ENCODE results near the gene STARD13.
"Not testable (repeated sequence)": the region's sequence is repeated elsewhere in the genome, so short reads cannot be mapped to it uniquely, and the experiment has no call there.

The STARD13 gene

DNA sequence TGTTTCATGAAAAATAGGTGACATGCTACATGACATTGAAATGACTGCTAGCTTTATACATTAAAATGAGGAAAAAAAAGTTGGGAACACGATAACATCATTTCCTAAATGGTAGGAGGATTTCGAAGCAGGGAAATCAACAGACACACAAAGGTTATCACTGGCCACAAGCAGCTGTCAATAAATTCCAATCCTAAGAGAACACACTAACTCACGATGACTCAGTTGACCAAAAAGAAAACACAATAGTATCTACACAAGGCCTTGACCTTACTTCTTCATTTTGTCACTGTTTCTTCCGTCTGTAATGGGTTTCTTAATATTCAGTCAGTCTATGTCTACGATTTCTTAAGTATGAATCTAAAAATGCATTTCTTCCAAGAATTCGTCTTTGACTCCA, 36.5 kb downstream of the STARD13 start:
- DNase-seq = no peak

DNA sequence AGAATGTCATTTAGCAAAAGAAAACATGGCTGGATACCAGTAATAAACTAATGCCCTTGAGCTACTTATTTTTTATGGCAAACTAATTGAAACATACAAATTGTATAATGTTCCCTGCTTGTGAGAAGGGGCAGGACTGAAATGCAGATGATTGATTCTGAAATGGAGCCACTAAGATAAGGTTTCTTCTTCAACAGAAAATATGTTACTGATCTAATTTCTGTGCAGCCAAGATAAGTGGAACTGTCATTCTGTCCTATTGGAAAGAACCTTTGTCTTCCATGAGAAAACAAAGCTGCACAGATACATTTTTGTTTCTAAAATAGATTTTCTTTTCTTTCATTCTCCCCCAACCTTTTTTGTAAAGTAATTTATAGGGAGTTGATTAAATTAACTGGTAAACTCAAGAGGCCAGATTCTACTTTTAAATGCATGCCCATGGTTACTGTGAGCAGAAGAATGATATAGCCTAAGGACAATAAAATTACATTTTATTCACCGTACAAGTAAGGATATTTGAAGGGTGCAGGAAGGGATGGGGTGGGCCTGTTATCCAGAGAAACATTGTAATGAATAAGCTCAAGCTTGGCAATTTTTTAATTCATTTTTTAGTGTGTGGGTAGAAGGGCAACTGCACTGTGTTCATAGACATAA, 39.9 kb downstream of the STARD13 start:
- no peak for DNase-seq

DNA sequence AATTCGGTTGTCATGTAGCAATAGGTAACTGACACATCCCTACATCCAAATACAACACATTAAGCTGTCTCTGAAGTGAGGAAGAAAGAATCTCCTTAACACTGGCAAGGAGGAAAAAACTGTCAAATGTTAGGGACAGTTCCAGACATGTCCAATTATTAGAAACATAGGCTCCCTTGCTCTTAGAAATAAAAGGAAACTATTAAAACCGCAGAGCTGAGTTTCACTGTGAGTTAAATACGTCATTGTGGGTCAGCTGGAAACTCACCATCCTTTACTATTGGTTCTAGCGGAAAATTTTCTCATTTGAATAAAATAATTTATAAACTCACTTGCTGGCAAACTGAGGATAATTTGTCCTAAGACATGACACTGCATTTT, 40.7 kb downstream of the STARD13 start:
- no peak for DNase-seq

DNA sequence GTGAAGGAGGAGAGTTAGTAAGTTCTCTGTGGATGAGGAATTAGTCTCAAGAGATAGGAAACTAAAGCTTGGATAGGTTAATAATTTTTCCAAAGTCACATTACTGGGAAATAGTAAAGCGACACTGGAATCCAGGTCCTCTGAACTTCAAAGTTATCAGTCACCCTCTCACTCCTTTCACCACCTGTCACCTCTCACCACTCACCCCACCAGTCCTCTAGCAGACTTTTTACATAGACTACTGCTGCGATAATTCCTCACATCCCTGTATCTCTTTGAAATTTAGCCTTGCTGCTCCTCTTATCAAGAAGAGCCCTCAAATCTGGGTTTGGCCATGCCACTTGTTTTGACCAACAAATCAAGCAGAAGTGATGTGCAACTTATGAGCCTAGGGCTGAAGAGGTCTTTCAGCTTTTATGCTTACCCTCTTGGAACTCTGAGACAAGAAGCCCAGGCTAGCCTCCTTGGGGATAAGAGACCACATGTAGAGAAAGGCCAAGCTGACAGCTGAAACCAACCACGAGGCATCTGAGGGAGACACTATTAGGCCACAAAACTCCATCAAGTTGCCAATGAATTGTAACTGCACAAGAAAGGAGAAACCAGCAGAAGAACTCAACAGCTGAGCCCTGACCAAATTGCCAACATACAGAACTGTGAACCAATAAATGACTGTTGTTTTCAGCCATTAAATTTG, 41.2 kb downstream of the STARD13 start:
- DNase-seq = no peak

DNA sequence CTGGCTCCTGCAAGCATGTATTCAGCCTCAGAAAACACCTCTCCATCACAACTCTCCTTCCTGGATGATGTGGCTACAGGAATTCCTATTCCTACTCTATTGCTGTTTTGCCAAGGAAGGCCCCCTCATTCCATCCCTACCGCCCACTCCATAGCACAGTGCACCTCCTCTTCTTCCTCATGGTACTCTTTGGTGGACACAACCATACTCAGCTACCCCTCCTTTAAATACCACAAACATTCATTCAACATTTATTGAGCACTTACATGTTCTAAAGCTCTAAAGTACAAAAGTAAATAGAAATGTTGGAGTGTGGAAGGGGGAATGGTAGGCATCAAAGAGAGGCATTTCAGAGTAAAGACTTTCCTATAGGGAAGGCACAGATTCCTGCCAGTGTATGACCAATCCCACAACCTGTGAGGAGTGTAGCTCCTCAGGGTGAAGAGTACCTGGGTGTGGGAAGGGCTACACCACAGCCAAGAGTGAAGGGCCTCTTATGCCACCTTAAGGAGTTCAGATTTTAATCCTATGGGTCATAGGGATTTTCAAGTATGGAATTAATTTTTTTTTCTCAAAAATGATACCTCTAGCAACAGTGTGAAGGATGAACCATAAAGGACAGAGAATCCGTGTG, 42.5 kb downstream of the STARD13 start:
- DNase-seq = no peak

DNA sequence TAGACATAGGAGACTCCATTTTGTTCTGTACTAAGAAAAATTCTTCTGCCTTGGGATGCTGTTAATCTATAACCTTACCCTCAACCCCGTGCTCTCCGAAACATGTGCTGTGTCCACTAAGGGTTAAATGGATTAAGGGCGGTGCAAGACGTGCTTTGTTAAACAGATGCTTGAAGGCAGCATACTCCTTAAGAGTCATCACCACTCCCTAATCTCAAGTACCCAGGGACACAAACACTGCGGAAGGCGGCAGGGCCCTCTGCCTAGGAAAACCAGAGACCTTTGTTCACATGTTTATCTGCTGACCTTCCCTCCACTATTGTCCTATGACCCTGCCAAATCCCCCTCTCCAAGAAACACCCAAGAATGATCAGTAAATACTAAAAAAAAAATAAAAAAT, 43.2 kb downstream of the STARD13 start:
- DNase-seq = not testable (repeated sequence)

DNA sequence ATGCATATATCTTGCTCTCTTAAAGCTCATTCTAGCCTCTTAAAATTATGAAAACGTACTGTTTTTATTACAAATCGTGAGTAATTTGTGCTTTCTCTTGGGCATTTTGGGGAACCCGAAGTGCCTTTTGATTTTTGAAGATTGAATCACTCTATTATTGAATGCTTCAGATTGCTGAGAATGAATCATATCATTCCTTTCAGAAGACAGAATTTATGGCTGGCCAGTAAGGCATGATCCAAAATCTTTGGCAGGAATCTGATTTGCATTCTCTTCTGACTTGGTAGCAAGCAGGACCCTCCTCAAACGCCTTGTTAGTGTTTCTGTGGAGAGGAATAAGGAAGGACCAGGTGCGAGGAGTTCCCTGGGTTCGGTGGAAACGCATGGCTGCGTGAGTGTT, 49.5 kb downstream of the STARD13 start:
- DNase-seq = no peak

DNA sequence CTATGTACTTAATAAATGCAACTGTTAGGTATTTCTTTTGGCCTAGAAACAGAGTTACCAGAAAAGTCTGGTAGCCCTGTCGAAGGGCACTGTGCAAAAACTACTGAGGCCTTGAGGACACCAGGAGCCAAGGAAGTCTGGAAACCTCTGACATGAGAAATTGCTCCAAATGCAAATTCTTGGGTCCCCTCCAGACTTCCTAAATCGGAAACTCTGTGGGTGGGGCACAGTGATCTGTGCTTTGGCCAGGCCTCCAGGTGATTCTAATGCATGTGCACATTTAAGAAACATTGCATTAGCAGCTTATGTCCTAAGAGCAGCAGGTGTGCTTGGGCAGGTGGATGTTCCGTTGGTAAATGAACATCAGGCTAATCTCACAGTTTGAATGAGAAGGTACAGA, 50.0 kb downstream of the STARD13 start:
- DNase-seq = no peak

DNA sequence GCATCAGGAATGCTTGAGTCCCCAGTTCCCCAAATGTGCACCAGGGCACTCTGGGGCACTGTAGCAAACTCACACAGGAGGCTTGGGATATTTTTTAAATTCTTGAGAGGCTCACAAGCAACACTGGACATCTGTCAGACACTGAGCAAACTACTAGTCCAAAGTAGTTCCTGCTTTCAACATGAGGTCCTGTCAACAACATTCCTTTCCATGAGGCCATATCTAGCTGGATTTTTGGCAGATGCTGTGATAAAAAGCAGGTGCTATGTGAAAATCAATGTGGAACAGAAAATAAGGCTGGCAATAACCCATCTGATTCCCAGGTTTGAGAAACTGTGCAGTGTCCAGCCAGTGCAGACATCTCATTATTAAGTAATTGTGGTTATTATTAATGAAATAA, 50.5 kb downstream of the STARD13 start:
- DNase-seq = no peak

DNA sequence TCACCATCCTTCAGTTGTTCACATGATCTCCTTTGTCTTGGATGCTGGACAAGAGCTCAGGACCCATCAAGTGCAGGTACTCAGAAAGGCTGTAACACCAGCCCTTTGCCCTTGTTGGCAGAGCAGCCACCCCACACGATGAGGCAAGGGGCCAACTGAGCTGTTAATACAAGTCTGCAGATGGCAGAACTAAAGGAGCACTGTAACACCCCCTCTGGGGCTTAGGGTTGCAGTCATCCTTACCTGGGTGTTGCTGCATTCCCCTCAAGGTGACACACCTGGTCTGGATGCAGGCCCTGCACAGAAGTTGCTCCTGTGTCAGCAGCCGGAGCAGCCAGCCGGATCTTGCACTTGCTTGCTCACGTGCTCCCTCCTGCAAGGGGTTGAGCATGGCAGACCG, 52.0 kb downstream of the STARD13 start:
- DNase-seq = no peak

DNA sequence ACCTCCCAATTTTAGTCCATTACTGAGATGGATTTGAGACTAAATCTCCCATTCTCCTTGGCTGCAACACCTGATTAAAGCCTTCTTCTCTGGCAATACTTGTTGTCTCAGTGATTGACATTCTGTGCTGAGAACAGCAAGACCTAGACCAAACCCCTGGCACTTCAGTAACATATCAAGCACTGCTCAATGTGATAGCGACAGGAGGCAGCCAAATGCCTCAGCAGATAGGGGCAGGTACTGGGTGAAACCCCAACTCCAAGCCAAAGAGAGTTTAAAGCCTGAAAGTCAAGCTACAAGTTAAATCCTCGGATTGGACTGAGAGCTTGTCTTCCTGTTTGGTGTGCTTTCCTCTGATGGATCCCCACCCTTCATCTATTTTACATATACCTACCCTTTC, 52.7 kb downstream of the STARD13 start:
- DNase-seq = no peak

DNA sequence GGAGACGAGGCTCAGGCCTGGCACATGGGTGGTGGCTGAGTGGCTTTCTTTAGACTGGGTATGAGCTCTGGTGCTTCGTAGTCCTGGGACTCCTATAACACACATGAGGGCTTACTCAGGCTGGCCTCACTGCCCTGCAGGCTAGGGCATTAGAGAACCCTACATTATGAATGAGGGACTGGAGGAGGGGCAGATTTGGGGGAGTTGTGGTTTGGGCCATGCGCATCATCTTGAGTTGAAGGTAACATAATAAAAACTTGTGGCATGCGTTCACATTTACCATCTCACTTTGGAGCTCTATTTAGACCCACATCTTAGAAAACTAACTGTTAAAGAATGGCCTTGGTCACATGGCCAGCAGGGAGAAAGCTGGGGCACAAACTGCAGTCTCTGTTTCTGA, 54.2 kb downstream of the STARD13 start:
- no peak for DNase-seq

DNA sequence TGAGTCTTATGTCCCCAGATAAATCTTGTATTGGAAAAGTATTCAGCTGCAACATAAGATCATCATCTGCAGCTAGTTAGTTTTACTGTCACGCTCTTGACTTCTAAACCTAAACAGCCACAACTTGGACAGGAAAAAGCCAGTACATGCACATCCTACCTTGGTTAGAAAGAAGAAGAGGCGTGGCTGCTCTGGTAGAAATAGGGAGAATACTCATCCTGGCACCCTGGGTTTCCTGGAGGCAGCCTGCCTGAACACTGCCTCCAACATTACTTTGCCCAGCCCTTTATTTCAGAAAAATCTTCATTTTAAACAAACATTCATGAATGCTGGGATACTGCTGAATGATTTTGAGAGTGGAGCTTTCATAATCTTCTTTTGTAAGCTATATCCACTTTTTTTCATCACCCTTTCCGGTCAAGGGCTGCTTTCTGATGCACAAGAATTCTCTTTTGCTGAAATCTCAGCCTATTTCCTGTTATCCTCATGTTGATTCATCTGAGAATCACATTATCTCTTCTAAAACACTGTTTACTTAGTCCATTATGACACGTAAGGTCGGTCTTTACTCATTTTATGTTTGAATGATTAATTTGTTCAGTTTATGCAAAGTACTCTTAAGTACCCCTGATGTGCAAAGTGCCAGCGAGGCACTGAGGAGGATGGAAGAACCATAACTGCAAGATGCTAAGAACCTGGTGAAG, 55.2 kb downstream of the STARD13 start:
- peak; percentile 38 for DNase-seq

DNA sequence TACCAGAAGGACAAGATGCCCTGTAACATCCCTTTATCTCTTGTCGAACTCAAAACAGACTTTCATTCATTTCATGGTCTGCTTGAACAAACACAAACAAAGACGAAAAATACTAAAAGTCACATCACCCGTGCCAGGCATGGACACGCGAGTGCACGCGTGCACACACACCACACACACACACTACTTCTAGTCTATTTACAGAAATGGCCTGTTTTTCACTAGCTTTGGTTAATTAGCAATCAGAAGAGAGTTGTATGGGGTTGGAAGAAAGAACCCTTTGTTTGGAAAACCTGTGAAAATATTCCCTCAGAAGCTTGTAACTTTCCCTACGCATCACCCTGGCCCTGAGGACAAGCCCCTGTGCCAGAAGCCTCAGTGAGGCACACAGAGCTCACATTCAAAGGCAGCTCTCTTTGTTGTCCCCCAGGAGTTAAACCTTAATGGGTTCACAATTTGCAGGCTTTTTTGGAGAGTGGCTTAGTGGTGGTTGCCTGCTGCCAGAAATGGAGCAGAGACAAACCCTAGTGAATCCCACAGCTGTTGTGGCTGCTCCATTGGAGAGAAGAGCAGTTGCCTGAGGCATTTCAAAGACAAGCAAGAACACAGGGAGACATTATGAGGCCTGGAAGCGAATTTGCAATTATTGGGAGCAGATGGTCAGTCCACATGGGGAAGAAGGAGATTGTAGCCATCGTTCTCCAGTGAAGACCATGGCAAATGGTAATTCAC, 55.9 kb downstream of the STARD13 start:
- DNase-seq = no peak

DNA sequence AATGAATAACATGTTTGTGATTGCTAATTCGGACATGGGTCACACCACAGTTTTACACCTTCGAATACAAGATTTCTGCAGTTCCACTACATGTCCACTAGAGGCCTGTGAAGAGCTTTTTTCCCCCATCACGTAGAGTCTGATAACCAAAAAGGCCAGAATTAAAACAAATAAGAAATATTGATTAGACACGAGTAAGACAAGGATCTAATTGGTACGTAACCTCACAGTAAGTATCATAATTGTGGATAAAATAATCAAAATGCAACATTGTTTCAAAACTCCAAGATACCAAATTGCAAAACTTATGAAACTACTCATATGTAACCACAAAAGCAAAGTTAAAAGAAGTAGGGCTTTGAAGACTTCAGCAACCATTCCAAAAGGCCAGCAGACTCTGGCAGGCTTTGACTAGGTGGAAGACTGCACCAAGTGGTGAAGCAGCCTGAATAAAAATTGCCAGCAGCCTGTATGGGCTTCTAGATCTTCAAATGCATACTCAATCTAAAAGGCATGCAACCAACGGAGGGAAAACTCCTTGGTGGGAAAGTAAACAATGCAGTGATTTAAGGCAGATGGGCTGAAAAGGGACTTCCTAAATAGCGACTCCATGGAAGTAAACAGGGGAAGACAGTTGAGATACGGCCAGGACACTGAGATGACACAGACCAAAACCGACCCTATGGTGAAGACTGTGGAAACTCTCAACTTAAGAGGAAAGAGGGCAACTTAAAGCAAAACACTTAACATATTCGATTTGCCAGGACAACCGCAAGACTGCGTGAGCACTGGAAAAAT, 56.7 kb downstream of the STARD13 start:
- peak; percentile 48 for DNase-seq

DNA sequence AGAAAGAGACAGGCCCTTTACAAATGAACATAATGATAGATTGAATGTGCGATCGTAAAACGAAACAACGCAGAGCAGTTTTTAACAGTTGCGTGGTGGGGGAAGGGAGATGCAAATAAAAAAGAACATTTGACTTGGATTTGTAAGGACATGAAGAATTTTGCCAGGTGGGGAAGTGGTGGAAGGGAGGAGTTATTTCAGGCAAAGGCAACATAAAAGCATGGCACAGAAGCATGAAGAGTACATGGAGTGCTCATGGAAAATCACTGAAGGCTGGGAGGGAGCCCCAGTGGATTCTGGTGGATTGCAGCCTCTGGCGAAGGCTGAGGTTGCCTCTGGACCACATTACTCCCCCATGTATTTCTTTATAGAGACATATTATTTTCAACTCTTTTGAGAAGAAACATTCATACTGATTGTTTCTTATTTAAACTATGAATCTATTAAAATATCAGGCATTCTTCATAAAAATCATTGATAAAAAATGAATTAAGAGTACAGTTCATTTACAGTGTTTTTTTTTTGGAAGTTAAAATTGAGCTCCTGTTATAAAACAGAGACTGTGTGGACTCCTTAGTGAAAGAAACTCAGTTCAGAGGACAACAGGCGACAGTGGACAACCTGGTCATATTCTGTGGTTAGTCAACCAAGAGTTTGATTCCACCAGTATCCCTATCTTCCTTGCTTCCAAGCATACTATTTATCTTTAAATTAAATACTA, 57.5 kb downstream of the STARD13 start:
- DNase-seq = no peak

DNA sequence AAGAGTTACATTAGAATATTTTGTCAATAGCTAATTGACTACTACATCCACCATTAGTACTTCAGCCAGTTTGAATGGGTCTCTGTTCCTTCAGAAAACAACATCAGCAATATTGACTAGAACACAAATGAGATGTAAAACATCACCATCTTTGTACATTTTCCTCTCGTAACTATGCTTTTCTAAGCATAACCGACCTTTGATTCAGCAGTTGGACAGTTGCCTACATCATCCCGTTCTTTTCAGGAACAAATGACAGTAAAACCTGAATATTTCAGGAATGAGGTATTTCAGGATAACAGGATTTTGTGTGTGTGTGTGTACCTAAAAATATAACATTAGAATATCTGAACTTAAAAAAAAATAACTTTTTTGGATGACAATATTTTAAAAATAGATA, 60.9 kb downstream of the STARD13 start:
- DNase-seq = no peak

DNA sequence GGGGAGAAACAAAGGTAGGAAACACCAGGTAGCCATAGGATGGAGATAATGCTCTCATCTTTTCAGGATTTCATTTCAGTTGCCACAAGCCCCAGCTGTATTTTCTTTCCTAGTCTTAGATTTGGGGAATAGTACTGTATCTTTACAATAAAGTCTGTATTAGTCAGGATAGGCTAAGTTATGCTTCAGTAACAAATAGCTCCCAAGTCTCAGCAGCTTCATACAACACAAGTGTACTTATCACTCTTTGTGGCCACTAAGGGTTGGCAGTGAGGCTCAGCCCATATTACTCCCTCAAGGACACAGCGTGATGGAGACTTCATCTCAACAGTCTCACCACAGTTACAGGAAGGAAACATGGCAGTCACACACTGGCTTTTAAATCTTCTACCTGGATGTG, 61.4 kb downstream of the STARD13 start:
- DNase-seq = no peak

DNA sequence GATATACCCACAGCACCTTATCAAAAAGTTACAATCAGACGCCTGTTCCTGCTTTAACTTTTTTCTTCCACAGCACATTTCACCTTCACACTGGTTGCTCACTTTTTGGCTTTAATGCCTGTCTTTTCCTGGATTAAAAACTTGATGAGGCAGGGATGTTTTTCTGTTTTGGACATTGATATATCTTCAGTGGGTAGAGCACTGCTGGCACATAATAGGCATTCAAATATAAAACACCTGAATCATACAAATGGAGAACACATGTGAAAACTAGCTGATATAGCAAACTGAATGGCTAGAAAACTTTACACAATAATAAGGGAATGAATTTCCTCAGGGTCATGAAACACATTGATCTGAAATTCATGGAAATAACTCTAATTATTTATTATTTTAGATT, 65.6 kb downstream of the STARD13 start:
- no peak for DNase-seq

DNA sequence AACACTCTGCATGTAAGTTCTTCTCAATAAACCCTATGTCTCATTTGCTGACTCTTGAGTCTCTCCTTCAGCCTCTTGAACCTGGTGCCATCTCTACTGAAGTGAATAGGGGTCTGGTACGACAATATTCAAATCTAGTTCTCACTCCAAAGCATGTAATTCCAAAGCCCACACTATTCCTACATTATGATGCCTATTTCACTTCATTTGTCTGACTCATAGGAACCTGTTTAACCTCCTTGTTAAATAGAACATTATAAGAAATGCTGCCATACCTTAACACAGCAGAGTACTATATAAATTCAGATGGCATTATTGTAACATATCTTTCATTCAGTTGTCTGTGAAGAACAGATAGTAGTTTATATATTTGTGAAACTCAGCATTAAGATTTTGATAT, 67.1 kb downstream of the STARD13 start:
- DNase-seq = no peak

DNA sequence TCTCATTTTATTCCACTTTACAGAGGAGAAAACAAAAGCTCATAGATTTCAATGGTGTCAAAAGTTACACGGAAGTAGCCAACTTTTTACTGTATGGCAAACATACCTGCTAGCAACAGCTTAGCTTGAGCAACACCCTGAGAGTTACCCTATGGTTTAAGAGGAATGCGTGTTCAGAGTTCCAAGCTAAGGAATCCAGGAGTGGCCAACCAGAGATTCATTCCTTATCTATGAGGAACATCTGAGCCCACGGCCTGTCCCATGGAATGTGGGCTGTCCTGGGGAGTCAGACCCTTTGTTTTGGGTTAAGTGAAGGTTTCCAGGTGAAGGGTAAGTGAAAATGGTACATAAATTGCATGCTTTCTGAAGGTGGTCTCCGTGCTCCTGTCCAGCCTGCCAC, 67.5 kb downstream of the STARD13 start:
- no peak for DNase-seq

DNA sequence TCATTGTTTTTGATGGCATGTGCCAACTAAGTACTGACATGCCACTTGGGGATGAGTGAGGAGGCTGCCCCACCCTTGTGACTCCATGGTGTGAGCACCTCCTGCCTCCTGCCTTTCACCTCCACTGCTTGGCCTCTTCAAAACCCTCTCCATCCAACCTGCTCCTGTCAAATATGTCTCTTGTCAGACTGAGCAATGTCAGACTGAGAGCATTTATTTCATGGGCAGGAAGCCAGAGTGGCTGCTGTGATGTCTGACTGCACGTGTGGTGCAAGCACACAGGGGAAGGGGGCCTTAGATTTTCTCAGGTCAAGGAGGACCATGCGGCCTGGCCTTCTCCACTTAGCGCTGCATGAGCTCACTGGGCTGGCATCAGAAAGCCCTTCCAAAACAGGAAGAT, 68.3 kb downstream of the STARD13 start:
- DNase-seq = no peak

Data from activated CD4-positive, alpha-beta T cell treated with anti-CD3 and anti-CD28 coated beads, Interleukin-10, Interleukin-2, amounts not matched to agents 100 ng/mL and 50 ng/mL, durations not matched to agents 16 hours and 8 hours (primary cell).